Measurements from ENCODE around the gene KCTD14. TPM values are rescaled to one million over a fixed set of nuclear protein-coding genes. Genes with fewer than 3 reads are reported as not detected.
A peak's percentile ranks its signal among the peaks of the same experiment; 100 is the strongest.
"Not testable (repeated sequence)": the region's sequence is repeated elsewhere in the genome, so short reads cannot be mapped to it uniquely, and the experiment has no call there.

Gene KCTD14
- total and polyA plus RNA-seq, 7 donors = 2.5 to 22.8 (median 4.5) TPM

DNA sequence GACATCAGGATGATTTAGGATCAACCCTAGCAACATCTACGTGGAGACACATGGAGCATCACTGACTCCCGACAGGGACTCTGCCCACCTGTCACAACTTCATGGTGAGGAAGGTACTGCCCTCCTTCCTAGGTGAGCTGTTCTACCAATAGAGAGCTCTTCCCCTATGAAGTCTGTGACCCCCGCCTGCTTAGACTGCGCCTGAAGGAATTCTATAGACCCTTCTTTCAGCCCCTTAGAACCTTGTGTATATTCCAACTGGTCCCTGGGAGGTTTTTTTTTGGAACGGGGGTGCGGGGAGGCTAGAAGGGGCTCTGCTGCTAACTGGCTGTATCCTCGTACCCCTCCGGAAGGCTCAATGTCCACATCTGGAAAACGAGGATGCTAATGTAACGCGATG lies 29.2 kb downstream of the KCTD14 start:
- peaks cover 0 to 23% (median 0%) of the 10 kb centered on the region in 4 donors for H3K36me3 ChIP-seq
- peaks cover 0 to 24% (median 19%) of the 10 kb centered on the region in 4 donors for H3K4me1 ChIP-seq
- WGBS, 2 donors = 3 to 4% methylated on average over 11 of the region's 11 CpGs
- TF ChIP-seq EP300 (IDR thresholded peaks at IDR 0.05) (no peak), POLR2AphosphoS5 (IDR thresholded peaks at IDR 0.05) (no peak), POLR2A (IDR thresholded peaks at IDR 0.05) (no peak)
- TF ChIP-seq, protein P1, sequence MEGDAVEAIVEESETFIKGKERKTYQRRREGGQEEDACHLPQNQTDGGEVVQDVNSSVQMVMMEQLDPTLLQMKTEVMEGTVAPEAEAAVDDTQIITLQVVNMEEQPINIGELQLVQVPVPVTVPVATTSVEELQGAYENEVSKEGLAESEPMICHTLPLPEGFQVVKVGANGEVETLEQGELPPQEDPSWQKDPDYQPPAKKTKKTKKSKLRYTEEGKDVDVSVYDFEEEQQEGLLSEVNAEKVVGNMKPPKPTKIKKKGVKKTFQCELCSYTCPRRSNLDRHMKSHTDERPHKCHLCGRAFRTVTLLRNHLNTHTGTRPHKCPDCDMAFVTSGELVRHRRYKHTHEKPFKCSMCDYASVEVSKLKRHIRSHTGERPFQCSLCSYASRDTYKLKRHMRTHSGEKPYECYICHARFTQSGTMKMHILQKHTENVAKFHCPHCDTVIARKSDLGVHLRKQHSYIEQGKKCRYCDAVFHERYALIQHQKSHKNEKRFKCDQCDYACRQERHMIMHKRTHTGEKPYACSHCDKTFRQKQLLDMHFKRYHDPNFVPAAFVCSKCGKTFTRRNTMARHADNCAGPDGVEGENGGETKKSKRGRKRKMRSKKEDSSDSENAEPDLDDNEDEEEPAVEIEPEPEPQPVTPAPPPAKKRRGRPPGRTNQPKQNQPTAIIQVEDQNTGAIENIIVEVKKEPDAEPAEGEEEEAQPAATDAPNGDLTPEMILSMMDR (IDR thresholded peaks at IDR 0.05) = no peak
- no peaks in the 10 kb centered on the region for H3K27me3 ChIP-seq
- intact Hi-C loops (cut with DNase I) = loop anchor here (1.0 to 10.0 kb wide), 3 partner anchors 52 to 581 kb away; partner anchors contain the start of genes AAMDC, NARS2 and RSF1
- no peaks in the 10 kb centered on the region for H3K9me3 ChIP-seq
- H3K27ac ChIP-seq = peak overlapping the region; percentile 80 to 88 (median 84)
- no peak for DNase-seq
- H3K4me3 ChIP-seq = peak overlapping the region; percentile 60 to 69 (median 63)

DNA sequence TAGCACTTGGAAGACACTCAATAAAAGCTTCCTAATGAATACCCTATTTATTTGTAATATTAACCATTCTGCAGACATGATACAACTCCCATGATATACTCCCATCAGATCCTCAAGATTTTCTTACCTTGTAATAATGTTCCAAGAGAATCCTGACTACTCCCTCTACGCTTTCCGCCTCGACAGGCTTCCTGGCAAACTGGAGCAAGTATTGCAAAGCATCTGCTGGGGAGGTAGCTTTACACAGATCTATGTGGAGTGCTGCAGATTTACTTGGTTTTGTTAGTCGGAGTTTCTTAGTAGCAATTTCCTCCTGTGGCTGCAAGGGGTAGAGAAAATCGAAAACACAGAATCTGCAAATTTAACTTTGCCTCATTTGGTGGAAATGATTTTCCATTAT lies 32.1 kb downstream of the KCTD14 start:
- no peak for DNase-seq
- H3K4me3 ChIP-seq = no peak overlapping the region
- peaks cover 0 to 24% (median 19%) of the 10 kb centered on the region in 4 donors for H3K4me1 ChIP-seq
- H3K27ac ChIP-seq = no peak overlapping the region
- H3K9me3 ChIP-seq = no peaks in the 10 kb centered on the region
- H3K36me3 ChIP-seq = peaks cover 0 to 50% (median 7%) of the 10 kb centered on the region in 4 donors
- no peak for TF ChIP-seq POLR2AphosphoS5 (IDR thresholded peaks at IDR 0.05)
- TF ChIP-seq EP300 (IDR thresholded peaks at IDR 0.05) = no peak
- no peak for TF ChIP-seq POLR2A (IDR thresholded peaks at IDR 0.05)
- TF ChIP-seq, protein P1 (IDR thresholded peaks at IDR 0.05) = no peak
- H3K27me3 ChIP-seq = no peaks in the 10 kb centered on the region
- intact Hi-C loops (cut with DNase I) = loop anchor here (10.0 kb wide), 1 partner anchor 584 kb away; the partner anchor contains the start of gene NARS2
- WGBS, 2 donors = 95 to 97% methylated on average over 5 of the region's 5 CpGs

DNA sequence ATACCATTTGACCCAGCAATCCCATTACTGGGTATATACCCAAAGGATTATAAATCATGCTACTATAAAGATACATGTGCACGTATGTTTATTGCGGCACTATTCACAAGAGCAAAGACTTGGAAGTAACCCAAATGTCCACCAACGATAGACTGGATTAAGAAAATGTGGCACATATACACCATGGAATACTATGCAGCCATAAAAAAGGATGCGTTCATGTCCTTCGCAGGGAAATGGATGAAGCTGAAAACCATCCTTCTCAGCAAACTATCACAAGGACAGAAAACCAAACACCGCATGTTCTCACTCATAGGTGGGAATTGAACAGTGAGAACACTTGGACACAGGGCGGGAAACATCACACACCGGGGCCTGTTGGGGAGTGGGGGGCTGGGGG lies 36.6 kb downstream of the KCTD14 start:
- 96 to 98% methylated on average over 8 of the region's 8 CpGs for WGBS, 2 donors

DNA sequence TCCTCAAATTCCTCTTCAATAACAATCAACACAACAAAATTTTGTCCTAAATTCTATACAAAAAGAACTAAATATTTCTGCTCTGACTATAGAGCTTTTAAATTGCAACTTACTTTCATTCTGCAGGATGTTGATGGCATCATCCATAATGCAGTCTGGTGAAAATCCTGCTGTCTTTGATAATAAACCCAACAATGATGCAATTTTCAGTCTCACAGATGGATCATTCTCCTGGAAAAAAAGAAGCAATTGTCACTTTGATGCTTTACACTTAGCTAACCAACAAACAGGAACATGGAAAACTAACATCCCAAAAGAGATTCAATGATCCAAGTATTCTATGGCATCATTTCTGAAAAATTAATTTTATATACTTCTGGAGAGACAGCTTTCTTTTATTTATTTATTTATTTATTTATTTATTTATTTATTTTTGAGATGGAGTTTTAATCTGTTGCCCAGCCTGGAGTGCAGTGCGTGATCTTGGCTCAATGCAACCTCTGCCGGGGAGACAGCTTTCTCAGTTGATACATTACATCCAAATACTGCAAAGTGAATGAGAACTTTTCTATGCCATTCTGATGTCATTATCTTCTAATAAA lies 41.6 kb downstream of the KCTD14 start:
- Histone ChIP-seq H3K4me3 (no peak overlapping the region), H3K27ac (no peak overlapping the region), H3K36me3 (peaks cover 10 to 39% (median 22%) of the 10 kb centered on the region in 4 donors), H3K9me3 (no peaks in the 10 kb centered on the region), H3K4me1 (no peaks in the 10 kb centered on the region), H3K27me3 (no peaks in the 10 kb centered on the region)
- intact Hi-C loops (cut with DNase I) = no loop called here
- TF ChIP-seq, protein P1 (IDR thresholded peaks at IDR 0.05) = no peak
- TF ChIP-seq EP300 (IDR thresholded peaks at IDR 0.05) = no peak
- no peak for TF ChIP-seq POLR2AphosphoS5 (IDR thresholded peaks at IDR 0.05)
- no peak for TF ChIP-seq POLR2A (IDR thresholded peaks at IDR 0.05)
- 96 to 98% methylated on average over 2 of the region's 2 CpGs for WGBS, 2 donors
- no peak for DNase-seq

More for the DNA sequence above, 36.6 kb downstream of the KCTD14 start:
- H3K4me1 ChIP-seq; H3K9me3 ChIP-seq; intact Hi-C loops (cut with DNase I); H3K4me3 ChIP-seq; H3K27ac ChIP-seq; H3K27me3 ChIP-seq; DNase-seq: not testable (repeated sequence)
- peaks cover 0 to 50% (median 7%) of the 10 kb centered on the region in 4 donors for H3K36me3 ChIP-seq

DNA sequence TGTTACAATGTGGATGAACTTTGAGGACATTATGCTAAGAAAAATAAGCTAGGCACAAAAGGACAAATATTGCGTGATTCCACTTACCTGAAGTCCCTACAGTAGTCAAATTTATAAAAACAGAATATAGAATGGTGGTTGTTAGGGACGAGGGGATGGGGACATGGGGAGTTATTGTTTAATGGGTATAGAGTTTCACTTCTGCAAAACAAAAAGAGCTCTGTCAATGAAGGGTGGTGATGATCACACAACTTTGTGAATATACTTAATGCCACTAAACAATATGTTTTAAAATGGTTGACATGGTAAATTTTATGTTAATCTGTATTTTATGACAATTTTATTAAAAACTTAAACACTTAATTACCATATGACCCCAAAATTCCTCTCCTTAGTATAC lies 54.7 kb downstream of the KCTD14 start:
- Histone ChIP-seq H3K27me3 (no peaks in the 10 kb centered on the region), H3K27ac (no peak overlapping the region), H3K36me3 (peaks cover 0 to 21% (median 4%) of the 10 kb centered on the region in 4 donors), H3K9me3 (no peaks in the 10 kb centered on the region), H3K4me1 (no peaks in the 10 kb centered on the region), H3K4me3 (no peak overlapping the region)
- 77 to 94% methylated on average over 2 of the region's 2 CpGs for WGBS, 2 donors
- TF ChIP-seq EP300 (IDR thresholded peaks at IDR 0.05) (no peak), POLR2AphosphoS5 (IDR thresholded peaks at IDR 0.05) (no peak), POLR2A (IDR thresholded peaks at IDR 0.05) (no peak)
- TF ChIP-seq, protein P1 (IDR thresholded peaks at IDR 0.05) = no peak
- DNase-seq = no peak
- intact Hi-C loops (cut with DNase I) = no loop called here
